ENCODE results near the gene PCNA.

DNA sequence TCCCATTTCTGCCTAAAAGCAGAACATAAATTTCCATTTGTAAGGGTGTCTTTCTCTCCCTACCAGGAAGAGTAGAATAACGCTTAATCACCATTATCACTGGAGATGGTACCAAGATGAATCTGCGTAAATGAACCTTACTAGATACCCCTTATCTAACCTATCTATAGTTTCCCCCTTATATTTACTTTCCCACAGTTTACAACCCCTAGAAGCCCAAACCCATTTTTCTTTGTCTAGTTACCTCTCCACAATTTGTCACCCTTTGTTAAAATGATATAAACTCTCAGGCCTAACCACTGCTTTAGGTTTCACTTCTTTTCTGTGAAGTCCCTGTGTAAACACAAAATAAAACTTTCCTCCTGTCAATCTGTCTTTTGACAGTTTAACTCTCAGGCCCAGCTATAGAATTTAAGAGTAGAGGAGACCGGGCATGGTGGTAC is 45.5 kb downstream of the PCNA start:
- TF ChIP-seq, protein P1, sequence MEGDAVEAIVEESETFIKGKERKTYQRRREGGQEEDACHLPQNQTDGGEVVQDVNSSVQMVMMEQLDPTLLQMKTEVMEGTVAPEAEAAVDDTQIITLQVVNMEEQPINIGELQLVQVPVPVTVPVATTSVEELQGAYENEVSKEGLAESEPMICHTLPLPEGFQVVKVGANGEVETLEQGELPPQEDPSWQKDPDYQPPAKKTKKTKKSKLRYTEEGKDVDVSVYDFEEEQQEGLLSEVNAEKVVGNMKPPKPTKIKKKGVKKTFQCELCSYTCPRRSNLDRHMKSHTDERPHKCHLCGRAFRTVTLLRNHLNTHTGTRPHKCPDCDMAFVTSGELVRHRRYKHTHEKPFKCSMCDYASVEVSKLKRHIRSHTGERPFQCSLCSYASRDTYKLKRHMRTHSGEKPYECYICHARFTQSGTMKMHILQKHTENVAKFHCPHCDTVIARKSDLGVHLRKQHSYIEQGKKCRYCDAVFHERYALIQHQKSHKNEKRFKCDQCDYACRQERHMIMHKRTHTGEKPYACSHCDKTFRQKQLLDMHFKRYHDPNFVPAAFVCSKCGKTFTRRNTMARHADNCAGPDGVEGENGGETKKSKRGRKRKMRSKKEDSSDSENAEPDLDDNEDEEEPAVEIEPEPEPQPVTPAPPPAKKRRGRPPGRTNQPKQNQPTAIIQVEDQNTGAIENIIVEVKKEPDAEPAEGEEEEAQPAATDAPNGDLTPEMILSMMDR (conservative IDR thresholded peaks at IDR 0.05 in 1 of 2, IDR thresholded peaks at IDR 0.05 in 1 of 2; ENCODE audit: extremely low read depth in 1 of 2, insufficient read depth in 1 of 2, low read depth in 1 of 2, low read length in 2 of 2) = no peak
- no peak for TF ChIP-seq EZH2 (IDR thresholded peaks at IDR 0.05; ENCODE audit: borderline replicate concordance, low read length)
